Gastroesophageal sphincter (tissue), 3 donors: Measurements from ENCODE around the gene SLC35A2.

Source experiments
- CTCF ChIP-seq, 4 experiments: fragments of 200-600 bp in 2 of 4; fragments of 450-650 bp in 2 of 4; sonication (generic) in 1 of 4; IDR thresholded peaks; one replicate each; pipeline ENCODE4 v1.5.1; 2017 to 2019; ENCODE audit warnings: antibody characterized with exemption in 4 of 4, mild to moderate bottlenecking in 2 of 4, moderate library complexity in 2 of 4
- POLR2A ChIP-seq, 2 donors: fragments of 450-650 bp; IDR thresholded peaks; one replicate each; pipeline ENCODE4 v1.6.1; 2017; ENCODE audit warnings: antibody characterized with exemption in 2 of 2, mild to moderate bottlenecking in 2 of 2, moderate library complexity in 1 of 2
- POLR2AphosphoS5 ChIP-seq: sonication (generic); formaldehyde crosslinking; IDR thresholded peaks from one replicate; pipeline ENCODE4 v1.6.1; 2017; ENCODE audit warnings: antibody characterized with exemption

- TF ChIP-seq POLR2A (IDR thresholded peaks at IDR 0.05) (no peak), CTCF (IDR thresholded peaks at IDR 0.05) (no peak), POLR2AphosphoS5 (no peak)
These were observed 46.0 kb upstream of the SLC35A2 start, which contains the start of gene OTUD5 for GRCh38 chrX:48957477-48957826.
